ENCODE measurements around the gene RNF150. TPM values are rescaled to one million over a fixed set of nuclear protein-coding genes. Genes with fewer than 3 reads are reported as not detected.

The RNF150 gene
- total RNA-seq, 1 donor from 2014 or later = under 0.01 TPM

DNA sequence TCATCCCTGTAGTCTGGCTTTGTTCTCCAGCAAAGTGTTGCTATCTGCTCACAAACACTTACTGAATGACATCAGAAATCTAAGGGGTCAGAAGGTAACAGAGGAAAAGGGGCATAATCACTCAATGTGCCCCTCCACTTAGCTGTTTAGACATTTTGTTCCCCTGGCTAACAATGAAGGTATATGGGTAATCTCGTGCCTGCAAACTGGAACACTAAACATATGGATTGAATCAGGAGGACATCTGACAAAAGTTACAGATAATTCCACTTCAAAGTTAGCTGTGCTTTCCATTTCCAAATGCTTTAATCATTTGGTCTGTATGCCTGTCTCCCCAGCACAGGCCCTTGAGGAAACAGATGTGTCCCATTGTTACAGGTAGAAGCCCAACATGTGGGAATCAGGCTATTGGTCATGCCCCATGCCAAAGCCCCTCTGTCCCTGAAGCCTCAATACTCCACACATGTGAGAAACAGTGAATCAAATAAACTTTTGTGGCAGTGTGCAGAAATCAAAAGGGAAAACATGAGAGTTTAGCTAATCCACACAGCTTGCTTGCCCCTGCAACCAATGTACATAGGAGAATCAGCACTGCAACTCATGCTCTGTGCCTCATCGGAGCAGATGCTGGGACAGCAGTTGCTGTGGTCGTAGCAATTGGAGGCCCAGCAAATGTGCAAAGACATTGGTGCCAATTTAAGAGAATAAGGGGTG lies 111.7 kb downstream of the RNF150 start:
- H3K4me3 ChIP-seq (ENCODE audit: low read depth, low read length) = no peak overlapping the region
- FAIRE-seq = no peak
- H3K36me3 ChIP-seq (ENCODE audit: control insufficient read depth, insufficient read depth, low read length) = no peaks in the 10 kb centered on the region
- H3K27me3 ChIP-seq (ENCODE audit: control insufficient read depth, insufficient read depth, low read length) = peaks cover 2% of the 10 kb centered on the region
- DNase-seq (ENCODE audit: low read depth) = no peak
- TF ChIP-seq, protein P1, sequence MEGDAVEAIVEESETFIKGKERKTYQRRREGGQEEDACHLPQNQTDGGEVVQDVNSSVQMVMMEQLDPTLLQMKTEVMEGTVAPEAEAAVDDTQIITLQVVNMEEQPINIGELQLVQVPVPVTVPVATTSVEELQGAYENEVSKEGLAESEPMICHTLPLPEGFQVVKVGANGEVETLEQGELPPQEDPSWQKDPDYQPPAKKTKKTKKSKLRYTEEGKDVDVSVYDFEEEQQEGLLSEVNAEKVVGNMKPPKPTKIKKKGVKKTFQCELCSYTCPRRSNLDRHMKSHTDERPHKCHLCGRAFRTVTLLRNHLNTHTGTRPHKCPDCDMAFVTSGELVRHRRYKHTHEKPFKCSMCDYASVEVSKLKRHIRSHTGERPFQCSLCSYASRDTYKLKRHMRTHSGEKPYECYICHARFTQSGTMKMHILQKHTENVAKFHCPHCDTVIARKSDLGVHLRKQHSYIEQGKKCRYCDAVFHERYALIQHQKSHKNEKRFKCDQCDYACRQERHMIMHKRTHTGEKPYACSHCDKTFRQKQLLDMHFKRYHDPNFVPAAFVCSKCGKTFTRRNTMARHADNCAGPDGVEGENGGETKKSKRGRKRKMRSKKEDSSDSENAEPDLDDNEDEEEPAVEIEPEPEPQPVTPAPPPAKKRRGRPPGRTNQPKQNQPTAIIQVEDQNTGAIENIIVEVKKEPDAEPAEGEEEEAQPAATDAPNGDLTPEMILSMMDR (IDR thresholded peaks at IDR 0.05; ENCODE audit: insufficient read depth, low read length, severe bottlenecking) = no peak

DNA sequence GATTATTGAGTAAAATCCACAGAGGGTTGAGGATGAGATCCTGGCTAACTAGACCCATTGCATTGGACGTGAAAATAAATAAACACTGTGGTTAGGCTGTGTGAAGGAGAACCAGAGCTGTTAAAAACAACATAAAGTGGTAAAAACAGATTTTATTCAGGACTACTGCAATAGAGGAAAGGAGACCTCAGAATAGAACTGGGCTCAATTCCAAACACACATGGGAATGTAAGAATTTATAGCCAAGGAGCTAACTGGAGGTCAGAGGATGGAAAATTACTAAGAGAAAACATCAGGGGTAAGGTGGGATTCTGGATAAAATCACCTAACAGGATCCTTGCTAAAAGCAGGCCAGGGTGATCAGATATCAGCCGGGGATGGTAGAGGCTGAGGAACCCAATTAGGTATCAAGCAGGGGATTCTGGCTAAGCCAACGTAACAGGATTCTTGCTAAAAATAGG lies 112.4 kb downstream of the RNF150 start:
- Histone ChIP-seq H3K27me3 (ENCODE audit: control insufficient read depth, insufficient read depth, low read length) (peaks cover 2% of the 10 kb centered on the region), H3K36me3 (ENCODE audit: control insufficient read depth, insufficient read depth, low read length) (no peaks in the 10 kb centered on the region), H3K4me3 (ENCODE audit: low read depth, low read length) (no peak overlapping the region)
- TF ChIP-seq, protein P1 (IDR thresholded peaks at IDR 0.05; ENCODE audit: insufficient read depth, low read length, severe bottlenecking) = no peak
- FAIRE-seq (no peak), DNase-seq (ENCODE audit: low read depth) (no peak)

- no peaks in the 10 kb centered on the region for H3K36me3 ChIP-seq (ENCODE audit: control insufficient read depth, insufficient read depth, low read length)
- DNase-seq (ENCODE audit: low read depth) (no peak), FAIRE-seq (no peak)
- TF ChIP-seq, protein P1 (IDR thresholded peaks at IDR 0.05; ENCODE audit: insufficient read depth, low read length, severe bottlenecking) = no peak
- peaks cover 2% of the 10 kb centered on the region for H3K27me3 ChIP-seq (ENCODE audit: control insufficient read depth, insufficient read depth, low read length)
- H3K4me3 ChIP-seq (ENCODE audit: low read depth, low read length) = no peak overlapping the region
Measured at GRCh38 chr4:141019768-141020167, 113.5 kb downstream of the RNF150 start.

DNA sequence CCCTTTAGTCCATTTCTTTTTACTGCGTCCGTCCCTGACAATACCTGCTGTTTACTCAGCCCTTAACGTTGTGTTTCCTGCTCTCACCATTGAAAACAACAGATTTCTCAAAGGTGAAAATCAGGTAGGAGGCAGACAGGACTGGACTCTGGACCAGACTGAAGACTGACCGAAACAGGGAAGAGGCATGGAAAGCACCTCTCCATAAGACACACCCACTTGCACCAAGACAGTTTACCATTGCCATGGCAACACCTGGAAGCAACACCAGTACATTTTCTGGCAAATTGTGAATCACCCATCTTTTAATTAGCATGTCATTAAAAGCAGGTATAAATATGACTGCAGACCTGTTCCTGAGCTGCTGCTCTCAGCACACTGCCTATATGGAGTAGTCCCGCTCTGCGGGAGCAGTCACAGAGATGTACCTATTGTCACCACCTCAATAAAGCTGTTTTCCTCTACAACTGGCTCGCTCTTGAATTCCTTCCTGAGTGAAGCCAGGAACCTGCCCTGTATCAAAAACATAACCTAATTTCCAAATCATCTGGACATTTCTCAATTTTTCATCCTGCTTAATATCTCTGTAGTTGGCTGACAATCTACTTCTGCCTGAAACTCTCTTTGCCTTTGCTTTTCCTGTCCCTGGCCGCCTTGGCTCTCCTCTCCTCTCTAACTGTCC lies 117.0 kb downstream of the RNF150 start:
- FAIRE-seq (no peak), DNase-seq (ENCODE audit: low read depth) (no peak)
- Histone ChIP-seq H3K4me3 (ENCODE audit: low read depth, low read length) (no peak overlapping the region), H3K36me3 (ENCODE audit: control insufficient read depth, insufficient read depth, low read length) (no peaks in the 10 kb centered on the region), H3K27me3 (ENCODE audit: control insufficient read depth, insufficient read depth, low read length) (peaks cover 2% of the 10 kb centered on the region)
- TF ChIP-seq, protein P1 (IDR thresholded peaks at IDR 0.05; ENCODE audit: insufficient read depth, low read length, severe bottlenecking) = no peak

DNA sequence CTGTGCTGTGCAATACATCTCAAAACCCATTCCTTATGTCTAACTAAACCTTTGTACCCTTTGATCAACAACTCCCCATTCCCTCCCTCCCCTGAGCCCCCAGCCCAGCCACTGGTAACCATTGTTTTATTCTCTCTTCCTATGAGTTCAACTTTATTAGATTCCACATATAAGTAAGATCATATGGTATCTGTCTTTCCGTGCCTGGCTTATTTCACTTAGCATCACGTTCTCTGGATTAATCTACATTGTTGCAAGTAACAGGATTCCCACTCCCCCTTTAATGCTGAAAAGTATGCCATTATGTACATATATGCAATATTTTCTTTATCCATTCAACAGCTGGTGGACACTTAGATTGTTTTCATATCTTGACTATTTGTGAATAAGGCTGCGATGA lies 119.4 kb downstream of the RNF150 start:
- Histone ChIP-seq H3K36me3 (ENCODE audit: control insufficient read depth, insufficient read depth, low read length) (no peaks in the 10 kb centered on the region), H3K27me3 (ENCODE audit: control insufficient read depth, insufficient read depth, low read length) (no peaks in the 10 kb centered on the region), H3K4me3 (ENCODE audit: low read depth, low read length) (no peak overlapping the region)
- FAIRE-seq (no peak), DNase-seq (ENCODE audit: low read depth) (no peak)
- TF ChIP-seq, protein P1 (IDR thresholded peaks at IDR 0.05; ENCODE audit: insufficient read depth, low read length, severe bottlenecking) = no peak

All from bronchial epithelial cell (primary cell).